Upper lobe of left lung (tissue), 4 donors: ENCODE measurements around the gene MEGF11.

Experiments
- CTCF ChIP-seq, 6 experiments: fragments of 450-650 bp in 4 of 6; fragments of 200-600 bp in 2 of 6; sonication (generic) in 2 of 6; IDR thresholded peaks; one replicate each; pipeline ENCODE4 v1.5.1; 2016 to 2019; ENCODE audit warnings: antibody characterized with exemption in 6 of 6
- EP300 ChIP-seq, 4 donors: sonication (generic); formaldehyde crosslinking; IDR thresholded peaks; one replicate each; pipeline ENCODE4 v1.5.1; 2017; ENCODE audit warnings: antibody characterized with exemption in 4 of 4, control low read depth in 2 of 4
- POLR2A ChIP-seq, 4 donors: fragments of 450-650 bp; IDR thresholded peaks; one replicate each; pipeline ENCODE4 v1.5.1; 2016 to 2017; ENCODE audit warnings: antibody characterized with exemption in 4 of 4, mild to moderate bottlenecking in 2 of 4
- POLR2AphosphoS5 ChIP-seq, 2 donors: sonication (generic); formaldehyde crosslinking; IDR thresholded peaks; one replicate each; pipeline ENCODE4 v1.5.1; 2017; ENCODE audit warnings: antibody characterized with exemption in 2 of 2

DNA sequence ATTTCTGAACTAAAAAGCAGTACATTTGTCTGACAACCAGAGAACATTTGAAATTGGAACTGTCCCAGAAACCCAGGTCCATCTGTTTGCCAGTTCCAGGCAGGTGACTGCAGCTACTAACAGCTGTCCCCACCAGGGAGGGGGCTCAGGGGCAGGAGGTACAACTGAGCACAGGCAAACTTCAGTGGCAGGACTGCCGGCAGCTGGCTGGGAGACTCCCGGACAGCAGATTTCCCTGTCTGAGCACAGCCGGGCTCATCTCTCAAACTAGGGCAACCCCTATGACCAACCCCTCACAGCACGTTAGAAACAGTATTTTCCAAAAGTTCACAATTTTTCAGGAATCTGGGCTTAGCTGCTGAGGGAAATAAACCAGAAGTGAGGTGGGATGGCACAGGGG, 88.8 kb downstream of the MEGF11 start:
- TF ChIP-seq CTCF (IDR thresholded peaks at IDR 0.05): no peak
- no peak for TF ChIP-seq POLR2A (IDR thresholded peaks at IDR 0.05)
- no peak for TF ChIP-seq EP300 (IDR thresholded peaks at IDR 0.05)
- no peak for TF ChIP-seq POLR2AphosphoS5 (IDR thresholded peaks at IDR 0.05)
